Activated naive CD4-positive, alpha-beta T cell treated with anti-CD3 and anti-CD28 coated beads for 36 hours (primary cell): ENCODE measurements around the gene CRYBB1. TPM values are rescaled to one million over a fixed set of nuclear protein-coding genes. Genes with fewer than 3 reads are reported as not detected.

Experiments
- CTCF ChIA-PET: fragments of 350-600 bp; sonication (Branson Sonifier 250); formaldehyde crosslinking; loops from one replicate; lab custom pipeline; 2021; ENCODE audit warnings: antibody characterized with exemption; lab: Charles Lee
- DNase-seq: peaks from one replicate; pipeline ENCODE4 v3.0.0-alpha.2; 2020
- H3K27ac Mint-ChIP-seq: one replicate; pipeline ENCODE4 v1.8.0; 2021; ENCODE audit warnings: mild to moderate bottlenecking, mixed read lengths
- H3K27me3 Mint-ChIP-seq: one replicate; pipeline ENCODE4 v1.8.0; 2021; ENCODE audit warnings: low read depth, mixed read lengths
- H3K36me3 Mint-ChIP-seq: one replicate; pipeline ENCODE4 v1.8.0; 2021; ENCODE audit warnings: low read depth, mixed read lengths
- H3K4me1 Mint-ChIP-seq: one replicate; pipeline ENCODE4 v1.8.0; 2021; ENCODE audit warnings: low read depth, mixed read lengths
- H3K4me3 Mint-ChIP-seq: one replicate; pipeline ENCODE4 v1.8.0; 2021; ENCODE audit warnings: mild to moderate bottlenecking, moderate library complexity, mixed read lengths
- H3K9me3 Mint-ChIP-seq: one replicate; pipeline ENCODE4 v1.8.0; 2021; ENCODE audit warnings: mixed read lengths
- intact Hi-C: fragments of 100-400 bp; cut with micrococcal nuclease; formaldehyde crosslinking; loops from one replicate; pipeline ENCODE4 v1.15.1; 2023
- total RNA-seq, 2 experiments: library from RNA; stranded (reverse); gene quantifications; one replicate each; pipeline ENCODE4 v1.2.3, GENCODE V29; 2021

Gene CRYBB1
- not detected for total RNA-seq

DNA sequence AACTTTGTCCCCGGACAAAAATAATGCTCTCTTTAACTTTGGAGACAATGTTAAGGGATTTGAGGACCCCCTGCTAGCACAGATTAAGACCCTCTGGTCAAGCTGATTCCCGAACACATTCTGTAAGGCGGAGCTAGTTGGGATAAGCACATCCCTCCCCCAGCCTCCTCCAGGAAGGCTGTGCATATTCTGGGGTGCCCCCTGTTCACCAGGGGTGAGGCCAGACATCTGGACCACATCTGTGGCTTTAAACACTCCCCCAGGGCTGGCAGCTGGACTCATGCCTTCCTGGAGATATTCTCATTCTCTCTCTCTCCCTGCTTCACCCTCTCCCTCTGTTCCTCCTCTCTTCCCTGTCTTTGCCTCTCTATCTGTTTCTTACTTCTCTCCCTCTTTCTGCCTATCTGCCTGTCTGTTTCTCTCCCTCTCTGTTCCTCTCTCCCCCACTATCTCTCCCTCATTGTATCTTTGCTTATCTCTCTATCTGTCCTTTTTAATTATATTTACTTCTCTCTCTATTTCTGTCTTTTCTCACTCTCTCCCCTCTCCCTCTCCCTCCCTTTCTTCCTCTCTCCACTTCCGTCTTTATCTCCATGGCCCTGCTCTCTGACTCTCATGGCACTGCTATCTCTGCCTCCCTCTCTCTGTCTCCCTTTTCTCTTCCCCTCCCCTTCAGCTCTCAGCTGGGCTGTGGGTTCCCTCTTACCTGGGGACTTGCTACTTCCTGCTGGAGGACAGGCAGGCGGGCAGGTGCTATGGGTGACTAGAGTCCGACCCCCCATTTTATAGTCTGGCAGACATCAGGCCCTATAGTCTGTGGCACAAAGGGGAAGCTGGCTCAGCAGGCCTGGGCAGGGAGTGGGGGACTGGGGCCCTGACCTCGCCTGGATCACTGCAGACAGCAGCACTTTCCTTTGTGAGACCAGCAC, at the start of gene CRYBB1:
Gene CRYBB1 (minus strand): TSS at position 757 of the 929 bp plus-strand sequence. CDS start 1,708 bp downstream, outside the sequence.
- CTCF ChIA-PET, result interaction anchor here (1.4 kb wide), 1 partner anchor 26 kb away, joined by 4 read pairs; no protein-coding TSS in a partner anchor
- Mint-ChIP-seq H3K4me1 (no peaks in the 10 kb centered on the region), H3K4me3 (no peak within 1 kb of the TSS), H3K36me3 (no peaks in the 10 kb centered on the region), H3K9me3 (no peaks in the 10 kb centered on the region), H3K27ac (no peak within 1 kb of the TSS), H3K27me3 (no peaks in the 10 kb centered on the region)
- intact Hi-C loops, result no loop called here
- no peak for DNase-seq

GRCh38 chr22:26667140-26667539, 49.3 kb upstream of the CRYBB1 start:
- Mint-ChIP-seq H3K36me3 (peaks cover 14% of the 10 kb centered on the region), H3K27me3 (no peaks in the 10 kb centered on the region), H3K4me3 (no peak overlapping the region), H3K9me3 (no peaks in the 10 kb centered on the region), H3K27ac (no peak overlapping the region), H3K4me1 (peaks cover 56% of the 10 kb centered on the region)
- DNase-seq, result no peak
- intact Hi-C loops, result no loop called here
- CTCF ChIA-PET, result interaction anchor here (0.6 to 4.7 kb wide), 3 partner anchors 76 to 300 kb away, joined by 3 to 24 read pairs (median 5); no protein-coding TSS in a partner anchor

GRCh38 chr22:26665813-26666231, 48.0 kb upstream of the CRYBB1 start:
- peak; percentile 12 for DNase-seq
- Mint-ChIP-seq H3K36me3 (peaks cover 14% of the 10 kb centered on the region), H3K9me3 (no peaks in the 10 kb centered on the region), H3K4me1 (peaks cover 49% of the 10 kb centered on the region), H3K27me3 (no peaks in the 10 kb centered on the region), H3K27ac (peak overlapping the region; percentile 86), H3K4me3 (no peak overlapping the region)
- intact Hi-C loops, result loop anchor here (1.0 kb wide), 3 partner anchors 23 to 268 kb away; no protein-coding TSS in a partner anchor
- CTCF ChIA-PET, result interaction anchor here (0.6 to 4.7 kb wide), 6 partner anchors 9 to 301 kb away, joined by 3 to 24 read pairs (median 5); partner anchors contain the start of gene MIAT

DNA sequence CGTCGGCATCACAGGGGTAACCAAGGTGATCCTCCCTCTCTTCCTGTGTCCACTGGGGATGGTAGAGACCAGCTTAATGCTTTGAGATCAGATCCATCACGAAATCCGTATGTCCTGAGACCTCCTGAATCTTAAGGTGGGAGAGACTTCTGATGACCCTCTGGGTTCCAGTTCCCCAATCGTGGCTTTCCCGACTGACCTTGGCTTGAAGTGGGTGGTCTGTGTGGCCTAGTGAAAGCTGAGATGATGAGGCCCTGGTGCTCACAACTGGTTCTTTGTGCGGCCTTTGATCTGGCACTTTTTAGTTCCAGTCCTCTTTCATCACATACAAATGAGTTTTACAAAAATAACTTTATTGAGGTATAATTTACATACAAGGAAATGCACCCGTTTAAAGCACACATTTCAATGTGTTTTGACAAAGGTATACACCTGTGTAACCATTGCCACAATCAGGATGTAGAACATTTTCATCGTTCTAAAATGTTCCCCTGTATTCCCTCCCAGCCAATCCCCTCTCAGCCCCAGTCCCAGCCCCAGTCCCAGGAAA, 45.6 kb upstream of the CRYBB1 start:
- no peak for DNase-seq
- H3K4me3 Mint-ChIP-seq, result no peak overlapping the region
- CTCF ChIA-PET, result interaction anchor here (4.7 kb wide), 1 partner anchor 161 kb away, joined by 24 read pairs; no protein-coding TSS in a partner anchor
- H3K4me1 Mint-ChIP-seq, result peaks cover 44% of the 10 kb centered on the region
- H3K9me3 Mint-ChIP-seq, result no peaks in the 10 kb centered on the region
- H3K27ac Mint-ChIP-seq, result no peak overlapping the region
- H3K36me3 Mint-ChIP-seq, result peaks cover 5% of the 10 kb centered on the region
- no peaks in the 10 kb centered on the region for H3K27me3 Mint-ChIP-seq
- intact Hi-C loops, result no loop called here

GRCh38 chr22:26662160-26662559, 44.3 kb upstream of the CRYBB1 start:
- no peak overlapping the region for H3K4me3 Mint-ChIP-seq
- peaks cover 5% of the 10 kb centered on the region for H3K36me3 Mint-ChIP-seq
- H3K27me3 Mint-ChIP-seq, result peaks cover 2% of the 10 kb centered on the region
- no peak for DNase-seq
- CTCF ChIA-PET, result no interaction called here
- H3K27ac Mint-ChIP-seq, result no peak overlapping the region
- intact Hi-C loops, result no loop called here
- H3K4me1 Mint-ChIP-seq, result peaks cover 49% of the 10 kb centered on the region
- no peaks in the 10 kb centered on the region for H3K9me3 Mint-ChIP-seq

GRCh38 chr22:26660961-26661578, 43.2 kb upstream of the CRYBB1 start:
- no peak for DNase-seq
- CTCF ChIA-PET, result interaction anchor here (1.6 to 1.8 kb wide), 2 partner anchors 10 to 14 kb away, joined by 3 to 7 read pairs; no protein-coding TSS in a partner anchor
- H3K4me3 Mint-ChIP-seq, result no peak overlapping the region
- no peaks in the 10 kb centered on the region for H3K9me3 Mint-ChIP-seq
- peaks cover 2% of the 10 kb centered on the region for H3K27me3 Mint-ChIP-seq
- H3K4me1 Mint-ChIP-seq, result peaks cover 48% of the 10 kb centered on the region
- H3K36me3 Mint-ChIP-seq, result peaks cover 5% of the 10 kb centered on the region
- intact Hi-C loops, result no loop called here
- peak overlapping the region; percentile 19 for H3K27ac Mint-ChIP-seq

- Mint-ChIP-seq H3K27ac (no peak overlapping the region), H3K36me3 (peaks cover 5% of the 10 kb centered on the region), H3K27me3 (peaks cover 2% of the 10 kb centered on the region), H3K9me3 (no peaks in the 10 kb centered on the region), H3K4me1 (peaks cover 41% of the 10 kb centered on the region), H3K4me3 (no peak overlapping the region)
- intact Hi-C loops, result no loop called here
- CTCF ChIA-PET, result interaction anchor here (1.6 to 1.8 kb wide), 2 partner anchors 10 to 14 kb away, joined by 3 to 7 read pairs; no protein-coding TSS in a partner anchor
- DNase-seq, result no peak
Observed at GRCh38 chr22:26660356-26660755, 42.5 kb upstream of the CRYBB1 start.

DNA sequence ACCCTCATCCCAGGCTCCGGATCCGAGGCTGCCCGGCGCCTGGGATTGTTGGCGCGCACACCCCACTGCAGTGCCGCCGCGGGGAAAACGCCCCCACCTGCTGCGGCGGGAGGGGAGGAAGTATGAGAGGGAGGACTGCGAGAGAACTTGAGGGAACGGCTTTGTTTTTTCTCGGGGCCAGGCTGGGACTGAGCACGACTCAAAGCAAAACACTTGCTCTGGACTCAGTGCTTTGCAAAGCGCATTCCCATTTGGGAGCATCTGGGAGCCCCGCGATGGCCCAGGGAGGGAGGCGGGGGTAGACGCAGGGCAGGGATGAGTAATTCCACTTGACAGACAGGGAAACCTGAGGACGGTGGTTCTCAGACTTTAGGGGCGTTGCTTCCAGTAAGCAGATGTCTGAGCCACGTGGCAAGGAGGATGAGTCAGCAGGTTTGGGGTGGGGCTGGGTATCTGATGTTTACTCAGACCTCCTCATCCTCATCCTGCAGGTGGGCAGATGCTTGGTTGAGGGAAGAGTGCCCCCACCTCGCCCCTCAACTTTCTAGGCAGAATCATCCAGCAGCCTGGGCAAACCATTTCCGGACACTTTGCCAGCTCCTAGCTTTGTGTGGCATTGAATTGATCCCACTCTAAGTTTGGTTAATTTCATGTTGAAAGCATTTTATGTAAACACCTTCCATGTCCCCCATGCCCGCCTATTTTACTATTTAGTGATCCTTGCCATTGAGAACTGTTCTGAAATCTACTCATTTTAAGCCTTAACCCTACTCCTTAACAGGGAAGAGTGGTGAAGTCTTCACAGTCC, 41.0 kb upstream of the CRYBB1 start:
- peaks cover 26% of the 10 kb centered on the region for H3K4me1 Mint-ChIP-seq
- peak overlapping the region; percentile 80 for H3K27ac Mint-ChIP-seq
- H3K9me3 Mint-ChIP-seq, result no peaks in the 10 kb centered on the region
- intact Hi-C loops, result loop anchor here (1.0 to 2.0 kb wide), 3 partner anchors 13 to 230 kb away; partner anchors contain the start of gene ASPHD2
- peaks cover 2% of the 10 kb centered on the region for H3K36me3 Mint-ChIP-seq
- peak overlapping the region; percentile 90 for H3K4me3 Mint-ChIP-seq
- peaks cover 2% of the 10 kb centered on the region for H3K27me3 Mint-ChIP-seq
- peak; percentile 95 for DNase-seq
- CTCF ChIA-PET, result interaction anchor here (1.8 kb wide), 1 partner anchor 12 kb away, joined by 7 read pairs; no protein-coding TSS in a partner anchor

GRCh38 chr22:26658161-26658560, 40.3 kb upstream of the CRYBB1 start:
- peak overlapping the region; percentile 90 for H3K4me3 Mint-ChIP-seq
- DNase-seq, result no peak
- peaks cover 26% of the 10 kb centered on the region for H3K4me1 Mint-ChIP-seq
- intact Hi-C loops, result loop anchor here (1.0 to 2.0 kb wide), 3 partner anchors 14 to 229 kb away; partner anchors contain the start of gene ASPHD2
- no peaks in the 10 kb centered on the region for H3K9me3 Mint-ChIP-seq
- CTCF ChIA-PET, result no interaction called here
- H3K36me3 Mint-ChIP-seq, result no peaks in the 10 kb centered on the region
- H3K27me3 Mint-ChIP-seq, result peaks cover 2% of the 10 kb centered on the region
- H3K27ac Mint-ChIP-seq, result peak overlapping the region; percentile 51

DNA sequence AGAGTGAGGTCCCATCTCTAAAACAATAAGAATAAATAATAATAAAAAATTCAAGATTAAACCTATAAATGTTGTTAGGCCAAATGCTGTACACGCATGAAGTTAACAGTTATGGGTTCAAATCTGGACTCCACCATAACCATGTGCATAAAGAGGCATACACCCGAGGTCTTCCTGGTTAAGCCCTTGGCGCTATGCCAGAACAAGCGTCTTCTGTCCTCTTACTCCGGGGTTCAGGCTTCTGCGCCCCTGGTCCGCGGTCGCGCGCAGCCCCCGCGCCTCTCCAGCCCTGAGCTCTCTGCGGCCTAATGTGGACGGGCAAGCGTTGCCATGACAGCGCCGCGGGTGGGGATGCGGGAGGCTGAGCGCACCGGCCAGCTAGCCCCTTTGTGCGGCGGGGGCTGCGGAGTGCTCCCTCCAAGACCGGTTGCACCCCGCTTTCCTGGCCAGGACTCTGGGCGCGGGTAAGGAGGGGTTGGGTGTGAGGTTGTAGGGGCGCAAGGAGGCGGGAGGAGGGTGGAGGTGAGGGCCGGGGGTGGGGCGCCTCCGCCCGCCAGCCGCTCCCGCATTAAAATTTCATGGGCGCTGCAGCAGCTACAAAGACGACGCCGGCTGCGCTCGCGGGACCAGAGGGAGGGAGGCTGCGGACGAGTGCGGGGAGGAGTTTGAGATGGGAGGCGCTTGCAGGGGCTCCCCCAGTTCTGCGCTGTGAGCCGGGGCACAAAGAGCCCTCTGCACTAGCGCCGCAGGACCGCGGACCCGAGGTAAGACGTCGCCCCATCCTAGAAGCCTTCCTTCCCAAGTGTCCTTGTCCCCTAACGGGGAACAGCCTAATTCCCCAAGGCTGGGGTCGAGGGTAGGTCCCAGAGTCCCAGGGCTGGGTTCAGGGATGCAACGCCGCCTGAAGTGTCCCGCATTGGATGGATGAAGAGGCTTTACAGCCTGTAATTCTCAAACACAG, 39.3 kb upstream of the CRYBB1 start, which contains the start of gene MIAT:
Gene MIAT (plus strand): TSS at position 698 of the 961 bp plus-strand sequence.
- Mint-ChIP-seq H3K27ac (peak within 1 kb of the TSS; percentile 63), H3K4me1 (peaks cover 26% of the 10 kb centered on the region), H3K4me3 (peak within 1 kb of the TSS; percentile 90), H3K27me3 (peaks cover 2% of the 10 kb centered on the region), H3K9me3 (no peaks in the 10 kb centered on the region), H3K36me3 (no peaks in the 10 kb centered on the region)
- DNase-seq, result peak; percentile 89
- intact Hi-C loops, result no loop called here
- CTCF ChIA-PET, result interaction anchor here (1.0 to 1.7 kb wide), 2 partner anchors 8 to 12 kb away, joined by 3 to 5 read pairs; no protein-coding TSS in a partner anchor
